ENCODE measurements around the gene HPS5. TPM values are rescaled to one million over a fixed set of nuclear protein-coding genes. Genes with fewer than 3 reads are reported as not detected.

Gene HPS5, protein sequence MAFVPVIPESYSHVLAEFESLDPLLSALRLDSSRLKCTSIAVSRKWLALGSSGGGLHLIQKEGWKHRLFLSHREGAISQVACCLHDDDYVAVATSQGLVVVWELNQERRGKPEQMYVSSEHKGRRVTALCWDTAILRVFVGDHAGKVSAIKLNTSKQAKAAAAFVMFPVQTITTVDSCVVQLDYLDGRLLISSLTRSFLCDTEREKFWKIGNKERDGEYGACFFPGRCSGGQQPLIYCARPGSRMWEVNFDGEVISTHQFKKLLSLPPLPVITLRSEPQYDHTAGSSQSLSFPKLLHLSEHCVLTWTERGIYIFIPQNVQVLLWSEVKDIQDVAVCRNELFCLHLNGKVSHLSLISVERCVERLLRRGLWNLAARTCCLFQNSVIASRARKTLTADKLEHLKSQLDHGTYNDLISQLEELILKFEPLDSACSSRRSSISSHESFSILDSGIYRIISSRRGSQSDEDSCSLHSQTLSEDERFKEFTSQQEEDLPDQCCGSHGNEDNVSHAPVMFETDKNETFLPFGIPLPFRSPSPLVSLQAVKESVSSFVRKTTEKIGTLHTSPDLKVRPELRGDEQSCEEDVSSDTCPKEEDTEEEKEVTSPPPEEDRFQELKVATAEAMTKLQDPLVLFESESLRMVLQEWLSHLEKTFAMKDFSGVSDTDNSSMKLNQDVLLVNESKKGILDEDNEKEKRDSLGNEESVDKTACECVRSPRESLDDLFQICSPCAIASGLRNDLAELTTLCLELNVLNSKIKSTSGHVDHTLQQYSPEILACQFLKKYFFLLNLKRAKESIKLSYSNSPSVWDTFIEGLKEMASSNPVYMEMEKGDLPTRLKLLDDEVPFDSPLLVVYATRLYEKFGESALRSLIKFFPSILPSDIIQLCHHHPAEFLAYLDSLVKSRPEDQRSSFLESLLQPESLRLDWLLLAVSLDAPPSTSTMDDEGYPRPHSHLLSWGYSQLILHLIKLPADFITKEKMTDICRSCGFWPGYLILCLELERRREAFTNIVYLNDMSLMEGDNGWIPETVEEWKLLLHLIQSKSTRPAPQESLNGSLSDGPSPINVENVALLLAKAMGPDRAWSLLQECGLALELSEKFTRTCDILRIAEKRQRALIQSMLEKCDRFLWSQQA
- total RNA-seq = 25.3 and 38.0 TPM in 2 replicates

DNA sequence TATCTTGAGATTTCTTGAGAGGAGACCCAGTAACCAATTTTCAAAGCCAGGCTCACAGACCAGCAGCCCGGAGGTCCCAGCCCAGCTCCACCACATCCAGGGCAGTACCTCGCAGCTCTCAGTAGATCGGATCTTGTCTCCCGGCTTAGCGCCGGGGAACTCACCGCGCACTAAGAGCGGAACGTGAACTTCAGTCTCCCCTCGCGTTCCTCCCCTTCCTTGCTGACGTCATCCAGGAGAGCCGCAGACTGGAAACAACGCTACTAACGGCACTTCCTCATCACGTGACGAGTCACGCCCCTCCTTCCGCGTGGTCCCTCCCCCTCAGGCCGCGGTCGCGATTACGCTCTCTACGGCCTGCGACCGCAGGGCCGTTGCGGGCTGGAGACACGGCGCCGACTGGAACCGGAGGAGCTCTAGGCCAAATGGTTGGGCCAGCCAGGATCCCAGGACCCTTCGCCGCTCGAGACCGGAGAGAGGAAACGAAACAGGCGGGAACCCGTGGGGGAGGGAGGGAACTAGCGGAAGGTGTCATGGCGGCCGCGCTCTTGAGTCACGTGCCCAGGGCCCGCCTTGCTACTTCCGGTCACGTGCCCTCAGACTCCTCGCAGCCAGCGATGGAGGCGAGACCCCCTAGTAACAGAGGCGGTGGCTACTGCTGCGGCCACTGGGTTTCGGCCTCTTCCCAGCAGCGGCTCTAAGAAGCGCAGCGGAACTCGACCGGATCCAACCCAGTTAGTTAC is at the start of gene HPS5, which contains the start of gene GTF2H1:
Gene HPS5 (minus strand): TSS at position 172 of the 743 bp plus-strand sequence. CDS start 4,282 bp downstream, outside the sequence.
Gene GTF2H1 (plus strand): TSS at position 599 of the 743 bp plus-strand sequence. CDS start 10,508 bp downstream, outside the sequence.

DNA sequence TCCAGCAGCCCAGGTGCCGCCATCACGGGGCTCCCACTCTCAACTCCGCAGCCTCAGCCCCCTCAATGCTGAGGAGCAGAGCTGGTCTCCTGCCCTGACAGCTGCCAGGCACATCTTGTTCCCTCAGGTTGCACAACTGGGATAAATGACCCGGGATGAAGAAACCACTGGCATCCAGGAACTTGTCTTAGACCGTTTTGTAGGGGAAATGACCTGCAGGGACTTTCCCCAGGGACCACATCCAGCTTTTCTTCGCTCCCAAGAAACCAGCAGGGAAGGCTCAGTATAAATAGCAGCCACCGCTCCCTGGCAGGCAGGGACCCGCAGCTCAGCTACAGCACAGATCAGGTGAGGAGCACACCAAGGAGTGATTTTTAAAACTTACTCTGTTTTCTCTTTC is 56.0 kb downstream of the HPS5 start, which contains the start of gene SAA1:
Gene SAA1 (plus strand): TSS at position 316 of the 400 bp plus-strand sequence. CDS start 624 bp downstream, outside the sequence.

DNA sequence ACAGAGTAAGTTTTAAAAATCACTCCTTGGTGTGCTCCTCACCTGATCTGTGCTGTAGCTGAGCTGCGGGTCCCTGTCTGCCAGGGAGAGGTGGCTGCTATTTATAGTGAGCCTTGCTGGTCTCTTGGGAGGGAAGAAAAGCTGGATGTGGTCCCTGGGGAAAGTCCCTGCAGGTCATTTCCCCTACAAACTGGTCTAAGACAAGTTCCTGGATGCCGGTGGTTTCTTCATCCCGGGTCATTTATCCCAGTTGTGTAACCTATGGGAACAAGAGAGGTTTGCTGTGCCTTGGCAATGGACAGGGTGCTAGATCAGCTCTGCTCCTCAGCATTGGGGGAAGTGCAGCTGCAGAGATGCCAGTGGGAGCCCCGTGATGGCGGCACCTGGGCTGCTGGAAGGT is 73.4 kb downstream of the HPS5 start, which contains the start of gene SAA2:
Gene SAA2 (minus strand): TSS at position 108 of the 400 bp plus-strand sequence. CDS start 657 bp downstream, outside the sequence.

DNA sequence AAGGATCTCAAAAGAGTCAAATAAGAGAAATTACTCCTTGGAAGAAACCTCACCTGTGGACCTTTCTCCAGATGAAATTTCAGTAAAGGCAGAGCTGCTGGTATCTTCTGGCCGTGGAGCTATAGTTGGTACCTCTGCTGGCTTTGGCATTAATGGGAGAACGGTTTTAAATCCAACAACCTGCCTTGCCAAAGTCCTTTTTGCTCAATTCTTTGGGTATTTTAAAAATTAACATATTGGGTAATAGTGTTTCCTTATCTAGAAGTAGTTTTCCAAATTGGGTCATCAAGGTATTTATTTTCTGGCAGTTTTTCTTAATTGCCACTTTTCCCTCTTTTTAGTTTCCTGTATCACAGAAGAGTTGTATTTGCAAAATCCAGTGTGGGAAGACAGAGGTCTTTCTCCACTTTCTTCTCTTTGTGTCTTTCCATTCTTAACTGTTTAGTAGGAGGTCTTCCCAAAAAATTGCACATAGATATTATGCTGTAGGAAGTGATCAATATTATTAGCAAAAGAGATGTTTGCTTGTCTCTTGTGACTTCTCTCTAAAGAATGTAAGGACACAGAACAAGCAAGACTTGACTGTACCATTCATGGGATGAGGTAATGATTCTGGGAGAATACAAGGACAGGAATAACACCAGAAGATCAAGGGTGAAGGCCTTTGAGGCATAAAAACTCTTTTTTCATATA is 85.1 kb downstream of the HPS5 start, which contains the start of gene SAA4:
Gene SAA4 (minus strand): TSS at position 139 of the 693 bp plus-strand sequence. CDS start 876 bp downstream, outside the sequence.

Other genes with a start within 250 kb of the HPS5 start
- gene SAAL1, start 216.1 kb downstream of the HPS5 start, total RNA-seq = 26.3 and 34.0 TPM in 2 replicates
- gene MRGPRX3, start 189.6 kb downstream of the HPS5 start, total RNA-seq = not detected in 2 replicates
- not detected in 2 replicates for gene MRGPRX4, start 149.3 kb downstream of the HPS5 start, total RNA-seq
- gene SAA4, start 85.3 kb downstream of the HPS5 start, total RNA-seq = not detected in 2 replicates
- gene SAA2, start 73.5 kb downstream of the HPS5 start, total RNA-seq = not detected in 2 replicates
- not detected in 2 replicates for gene SAA1, start 55.9 kb downstream of the HPS5 start, total RNA-seq
- gene GTF2H1, start 427 bp upstream of the HPS5 start, total RNA-seq = 58.5 and 64.0 TPM in 2 replicates
- 614 and 722 TPM in 2 replicates for gene LDHA, start 72.4 kb upstream of the HPS5 start, total RNA-seq
- gene LDHC, start 90.2 kb upstream of the HPS5 start, total RNA-seq = 0.32 TPM in 1 of 2 replicates, not detected in the other
- gene LDHAL6A, start 133.7 kb upstream of the HPS5 start, total RNA-seq = not detected in 2 replicates
- 36.8 and 48.7 TPM in 2 replicates for gene TSG101, start 204.8 kb upstream of the HPS5 start, total RNA-seq

Data from epithelial cell of umbilical artery (primary cell).